K562 (cell line): ENCODE results near the gene HSPB1. TPM values are rescaled to one million over a fixed set of nuclear protein-coding genes. Genes with fewer than 3 reads are reported as not detected.

Source experiments
- CEBPB ChIP-seq: fragments of 450-650 bp; IDR thresholded peaks from 2 replicates; pipeline ENCODE4 v1.6.1; 2016; ENCODE audit warnings: missing genetic modification characterization, missing compliant biosample characterization
- EWSR1 ChIP-seq: fragments of 450-650 bp; IDR thresholded peaks from 2 replicates; pipeline ENCODE4 v1.6.1; 2018; ENCODE audit warnings: borderline replicate concordance, mild to moderate bottlenecking, low read depth, moderate library complexity; ENCODE audit not compliant: partially characterized antibody
- NCOR1 ChIP-seq: fragments of 450-650 bp; IDR thresholded peaks from 2 replicates; pipeline ENCODE4 v1.6.1; 2016; ENCODE audit warnings: mild to moderate bottlenecking, moderate library complexity
- PCBP2 ChIP-seq: fragments of 200-400 bp; formaldehyde crosslinking; IDR thresholded peaks from 2 replicates; pipeline ENCODE4 v1.6.1; 2018; ENCODE audit warnings: low read length, low read depth, mild to moderate bottlenecking, moderate library complexity; ENCODE audit not compliant: poor library complexity, severe bottlenecking
- PTBP1 ChIP-seq: fragments of 200-400 bp; formaldehyde crosslinking; IDR thresholded peaks from 2 replicates; pipeline ENCODE4 v1.6.1; 2017; ENCODE audit warnings: low read depth, low read length
- XRCC3 ChIP-seq: fragments of 450-650 bp; IDR thresholded peaks from 2 replicates; pipeline ENCODE4 v1.6.1; 2017; ENCODE audit warnings: mild to moderate bottlenecking, moderate library complexity
- ZEB2 ChIP-seq: fragments of 450-650 bp; IDR thresholded peaks from 2 replicates; pipeline ENCODE4 v1.6.1; 2016
- ZFP1 ChIP-seq: fragments of 450-650 bp; formaldehyde crosslinking; IDR thresholded peaks from 2 replicates; pipeline ENCODE4 v1.4.0; 2020; ENCODE audit warnings: mild to moderate bottlenecking, mixed read lengths
- ZKSCAN8 ChIP-seq: fragments of 200-800 bp; sonication (Bioruptor generic); IDR thresholded peaks from 2 replicates; pipeline ENCODE4 v1.6.1; 2016; ENCODE audit warnings: missing genetic modification characterization, missing compliant biosample characterization
- ZNF12 ChIP-seq: sonication (generic); formaldehyde crosslinking; IDR thresholded peaks from 2 replicates; pipeline ENCODE4 v1.4.0; 2020; ENCODE audit warnings: mild to moderate bottlenecking, missing genetic modification reagents
- ZNF197 ChIP-seq: fragments of 200-800 bp; sonication (Bioruptor generic); IDR thresholded peaks from 2 replicates; pipeline ENCODE4 v1.6.1; 2016; ENCODE audit warnings: low read depth, missing genetic modification characterization, missing compliant biosample characterization
- ZNF232 ChIP-seq: sonication (generic); formaldehyde crosslinking; IDR thresholded peaks from 2 replicates; pipeline ENCODE4 v1.8.0; 2022; ENCODE audit warnings: mild to moderate bottlenecking, missing genetic modification reagents
- ZNF263 ChIP-seq: sonication (generic); formaldehyde crosslinking; IDR thresholded peaks from 2 replicates; pipeline ENCODE4 v1.8.0; 2022; ENCODE audit warnings: mild to moderate bottlenecking, missing genetic modification reagents, borderline replicate concordance
- ZNF324 ChIP-seq: fragments of 250-450 bp; sonication (Bioruptor Pico); IDR thresholded peaks from 2 replicates; pipeline ENCODE4 v1.4.0; 2020; ENCODE audit warnings: mild to moderate bottlenecking
- ZNF589 ChIP-seq: fragments of 200-800 bp; sonication (Bioruptor generic); IDR thresholded peaks from 2 replicates; pipeline ENCODE4 v1.6.1; 2016; ENCODE audit warnings: low read depth, missing genetic modification characterization, missing compliant biosample characterization
- ZNF707 ChIP-seq: fragments of 250-450 bp; sonication (Bioruptor Pico); conservative IDR thresholded peaks from 2 replicates; pipeline ENCODE4 v1.8.0; 2022; ENCODE audit warnings: inconsistent platforms, mild to moderate bottlenecking, moderate library complexity
- polyA plus RNA-seq, 8 experiments: library from polyadenylated mRNA; depleted of rRNA in 4 of 8; stranded (reverse) in 5 of 8; unstranded in 3 of 8; fragments of >200 nt; fragmentation: Nextera tagmentation in 2 of 8; fragmentation: Illumina TruSeq in 1 of 8; extraction: Ambion mirVana in 2 of 8; extraction: Trizol in 1 of 8; gene quantifications; 2 replicates each; pipeline versions ENCODE4 v1.2.1 to v1.2.3, GENCODE V29; 2011 to 2014; ENCODE audit warnings: inconsistent platforms in 1 of 8, missing spikeins in 1 of 8
- total RNA-seq, 7 experiments: library from RNA; depleted of rRNA in 6 of 7; stranded (reverse); fragments of >200 nt in 6 of 7; fragmentation: Illumina TruSeq in 2 of 7; extraction: Trizol in 2 of 7; gene quantifications; 2 replicates each; pipeline versions ENCODE4 v1.2.1 to v1.2.3, GENCODE V29; 2011 to 2021; ENCODE audit warnings: low replicate concordance in 1 of 7
- TF ChIP-seq, protein P1 (sequence below), 2 experiments: fragments of 450-650 bp; IDR thresholded peaks; 2 replicates each; pipeline ENCODE4 v1.6.1; 2018; ENCODE audit warnings: mild to moderate bottlenecking in 2 of 2, low read depth in 1 of 2; ENCODE audit not compliant: partially characterized antibody in 2 of 2
- TF ChIP-seq, protein P2 (sequence below): fragments of 150-350 bp; conservative IDR thresholded peaks from 2 replicates; pipeline ENCODE4 v1.6.1; 2014; ENCODE audit warnings: low read length

The HSPB1 gene
- total and polyA plus RNA-seq, 9 of the 15 experiments (the other 6 are each of a cell fraction or from before 2014, with no cell fraction given), result 27.1 to 522 (median 138) TPM

DNA sequence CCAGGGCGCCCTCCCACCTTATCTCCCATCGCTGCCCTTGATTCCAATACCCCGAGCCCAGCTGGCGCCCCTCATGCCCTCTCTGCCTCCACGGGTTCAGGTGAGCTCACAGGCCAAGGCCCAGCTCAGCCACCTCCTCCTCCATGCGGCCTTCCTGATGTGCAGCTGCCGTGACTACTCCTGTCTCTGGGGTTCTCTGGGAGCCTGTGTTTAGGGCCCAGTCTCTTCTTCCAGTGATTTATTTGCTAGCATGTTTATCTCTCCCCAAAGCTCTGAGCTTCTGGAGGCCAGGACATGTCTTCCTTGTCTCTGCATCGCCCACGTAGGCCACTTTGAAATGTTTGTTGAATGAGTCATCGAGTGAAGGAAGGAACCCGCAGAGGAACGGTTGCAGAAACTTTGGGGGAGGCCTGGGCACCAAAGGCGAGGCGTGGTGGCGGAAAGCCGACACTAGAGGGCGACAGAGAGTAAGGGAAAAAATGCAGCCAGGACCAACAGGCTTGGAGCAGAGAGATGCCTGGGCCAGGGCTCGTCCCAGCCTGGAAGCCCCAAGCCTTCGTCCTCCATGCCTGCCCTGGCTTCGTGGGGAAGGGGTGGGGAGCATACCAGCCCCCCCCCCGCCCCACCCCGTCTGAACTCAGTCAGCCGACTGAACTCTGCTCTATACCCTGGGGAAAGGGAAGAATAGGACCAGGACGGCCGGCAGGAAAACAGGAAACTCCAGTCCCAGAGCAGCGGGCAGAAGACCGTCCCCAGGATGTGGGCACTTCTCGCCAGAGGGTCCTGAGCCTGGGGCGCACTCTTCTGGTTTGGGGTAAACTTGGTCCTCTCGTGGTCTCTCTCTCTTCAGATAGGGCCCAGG is 10.9 kb upstream of the HSPB1 start (continued):
- TF ChIP-seq, protein P1, sequence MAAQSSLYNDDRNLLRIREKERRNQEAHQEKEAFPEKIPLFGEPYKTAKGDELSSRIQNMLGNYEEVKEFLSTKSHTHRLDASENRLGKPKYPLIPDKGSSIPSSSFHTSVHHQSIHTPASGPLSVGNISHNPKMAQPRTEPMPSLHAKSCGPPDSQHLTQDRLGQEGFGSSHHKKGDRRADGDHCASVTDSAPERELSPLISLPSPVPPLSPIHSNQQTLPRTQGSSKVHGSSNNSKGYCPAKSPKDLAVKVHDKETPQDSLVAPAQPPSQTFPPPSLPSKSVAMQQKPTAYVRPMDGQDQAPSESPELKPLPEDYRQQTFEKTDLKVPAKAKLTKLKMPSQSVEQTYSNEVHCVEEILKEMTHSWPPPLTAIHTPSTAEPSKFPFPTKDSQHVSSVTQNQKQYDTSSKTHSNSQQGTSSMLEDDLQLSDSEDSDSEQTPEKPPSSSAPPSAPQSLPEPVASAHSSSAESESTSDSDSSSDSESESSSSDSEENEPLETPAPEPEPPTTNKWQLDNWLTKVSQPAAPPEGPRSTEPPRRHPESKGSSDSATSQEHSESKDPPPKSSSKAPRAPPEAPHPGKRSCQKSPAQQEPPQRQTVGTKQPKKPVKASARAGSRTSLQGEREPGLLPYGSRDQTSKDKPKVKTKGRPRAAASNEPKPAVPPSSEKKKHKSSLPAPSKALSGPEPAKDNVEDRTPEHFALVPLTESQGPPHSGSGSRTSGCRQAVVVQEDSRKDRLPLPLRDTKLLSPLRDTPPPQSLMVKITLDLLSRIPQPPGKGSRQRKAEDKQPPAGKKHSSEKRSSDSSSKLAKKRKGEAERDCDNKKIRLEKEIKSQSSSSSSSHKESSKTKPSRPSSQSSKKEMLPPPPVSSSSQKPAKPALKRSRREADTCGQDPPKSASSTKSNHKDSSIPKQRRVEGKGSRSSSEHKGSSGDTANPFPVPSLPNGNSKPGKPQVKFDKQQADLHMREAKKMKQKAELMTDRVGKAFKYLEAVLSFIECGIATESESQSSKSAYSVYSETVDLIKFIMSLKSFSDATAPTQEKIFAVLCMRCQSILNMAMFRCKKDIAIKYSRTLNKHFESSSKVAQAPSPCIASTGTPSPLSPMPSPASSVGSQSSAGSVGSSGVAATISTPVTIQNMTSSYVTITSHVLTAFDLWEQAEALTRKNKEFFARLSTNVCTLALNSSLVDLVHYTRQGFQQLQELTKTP (IDR thresholded peaks at IDR 0.05; ENCODE audit: low read depth in 1 of 2, partially characterized antibody in 2 of 2), result peak in 1 of 2 experiments; percentile 31
- TF ChIP-seq EWSR1 (no peak), ZEB2 (peak; percentile 80), PTBP1 (no peak), XRCC3 (no peak), ZNF589 (CRISPR knock-in tag) (no peak), ZNF324 (CRISPR knock-in tag) (no peak), CEBPB (tag) (peak; percentile 33; the same call in 1 of the 2 replicates), ZNF12 (CRISPR knock-in tag) (no peak), ZNF197 (CRISPR knock-in tag) (no peak), ZKSCAN8 (CRISPR knock-in tag) (no peak; the same call in 1 of the 2 replicates), ZNF263 (CRISPR knock-in tag) (peak; percentile 53; the same call in 1 of the 2 replicates), NCOR1 (peak; percentile 73), ZNF707 (CRISPR knock-in tag) (no peak), PCBP2 (no peak), ZFP1 (CRISPR knock-in tag) (no peak), ZNF232 (no peak)
- TF ChIP-seq, protein P2, sequence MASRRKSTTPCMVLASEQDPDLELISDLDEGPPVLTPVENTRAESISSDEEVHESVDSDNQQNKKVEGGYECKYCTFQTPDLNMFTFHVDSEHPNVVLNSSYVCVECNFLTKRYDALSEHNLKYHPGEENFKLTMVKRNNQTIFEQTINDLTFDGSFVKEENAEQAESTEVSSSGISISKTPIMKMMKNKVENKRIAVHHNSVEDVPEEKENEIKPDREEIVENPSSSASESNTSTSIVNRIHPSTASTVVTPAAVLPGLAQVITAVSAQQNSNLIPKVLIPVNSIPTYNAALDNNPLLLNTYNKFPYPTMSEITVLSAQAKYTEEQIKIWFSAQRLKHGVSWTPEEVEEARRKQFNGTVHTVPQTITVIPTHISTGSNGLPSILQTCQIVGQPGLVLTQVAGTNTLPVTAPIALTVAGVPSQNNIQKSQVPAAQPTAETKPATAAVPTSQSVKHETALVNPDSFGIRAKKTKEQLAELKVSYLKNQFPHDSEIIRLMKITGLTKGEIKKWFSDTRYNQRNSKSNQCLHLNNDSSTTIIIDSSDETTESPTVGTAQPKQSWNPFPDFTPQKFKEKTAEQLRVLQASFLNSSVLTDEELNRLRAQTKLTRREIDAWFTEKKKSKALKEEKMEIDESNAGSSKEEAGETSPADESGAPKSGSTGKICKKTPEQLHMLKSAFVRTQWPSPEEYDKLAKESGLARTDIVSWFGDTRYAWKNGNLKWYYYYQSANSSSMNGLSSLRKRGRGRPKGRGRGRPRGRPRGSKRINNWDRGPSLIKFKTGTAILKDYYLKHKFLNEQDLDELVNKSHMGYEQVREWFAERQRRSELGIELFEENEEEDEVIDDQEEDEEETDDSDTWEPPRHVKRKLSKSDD, result no peak
